SH-SY5Y (cell line): ENCODE data around the gene COL24A1.

Experiments
- GATA2 ChIP-seq: IDR thresholded peaks from 2 replicates; pipeline ENCODE4 v1.6.1; 2011; ENCODE audit warnings: mild to moderate bottlenecking, low read depth, low read length
- GATA3 ChIP-seq: IDR thresholded peaks from 2 replicates; pipeline ENCODE4 v1.6.1; 2011; ENCODE audit warnings: low read depth, mild to moderate bottlenecking, low read length, moderate library complexity

DNA sequence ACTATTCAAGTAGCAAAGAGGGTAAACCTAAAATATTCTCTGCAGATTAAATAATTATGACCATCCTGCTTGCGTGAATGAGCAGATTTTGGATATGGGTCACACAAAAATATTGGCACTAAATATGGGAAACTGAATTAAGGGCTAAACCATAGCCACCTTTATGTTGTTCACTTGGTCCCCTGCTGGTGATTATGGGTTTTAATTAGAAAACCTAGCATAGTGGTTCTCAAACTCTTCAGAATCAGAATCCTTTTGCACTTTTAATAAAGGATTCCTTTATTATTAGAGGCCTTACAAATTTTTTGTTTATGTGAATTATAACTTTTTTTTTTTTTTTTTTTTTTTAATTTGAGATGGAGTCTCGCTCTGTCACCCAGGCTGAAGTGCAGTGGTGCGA is 409.8 kb downstream of the COL24A1 start:
- TF ChIP-seq GATA2 (no peak), GATA3 (no peak)
